H1 (cell line): Measurements from ENCODE around the gene CCDC33. TPM values are rescaled to one million over a fixed set of nuclear protein-coding genes. Genes with fewer than 3 reads are reported as not detected.

Source experiments
- CTCF ChIA-PET: fragments of 300-600 bp; sonication (Branson Sonifier 250); formaldehyde crosslinking; loops from one replicate; lab custom pipeline; 2021; ENCODE audit not compliant: partially characterized antibody; lab: Charles Lee
- POLR2A ChIA-PET: fragments of 300-600 bp; sonication (Branson Sonifier 250); formaldehyde crosslinking; loops from one replicate; lab custom pipeline; 2021; ENCODE audit warnings: inconsistent platforms; ENCODE audit not compliant: partially characterized antibody; lab: Charles Lee
- DNase-seq, 2 experiments: peaks; one replicate each; pipeline versions ENCODE4 v3.0.0 to v3.0.0-alpha.2; 2010 to 2022; ENCODE audit warnings: low spot score in 2 of 2, low read depth in 1 of 2, mixed read lengths in 1 of 2
- FAIRE-seq: peaks from 2 replicates; lab custom pipeline; 2011; peaks lifted over from hg19 to GRCh38; lab: Jason Lieb, UNC
- H2AFZ ChIP-seq: 2 replicates; pipeline ENCODE4 v1.8.1; 2012; ENCODE audit warnings: low read length, inconsistent platforms
- H2AK5ac ChIP-seq: 2 replicates; pipeline ENCODE4 v1.6.1; 2013; ENCODE audit warnings: low read depth, low read length
- H2BK120ac ChIP-seq: replicated peaks from 2 replicates; pipeline ENCODE3; 2013; ENCODE audit warnings: low read depth, low read length, inconsistent platforms
- H2BK12ac ChIP-seq: 2 replicates; pipeline ENCODE4 v1.6.1; 2013; ENCODE audit warnings: low read depth, low read length
- H2BK15ac ChIP-seq: 2 replicates; pipeline ENCODE4 v1.6.1; 2013; ENCODE audit warnings: low read length
- H2BK20ac ChIP-seq: 2 replicates; pipeline ENCODE4 v1.6.1; 2013; ENCODE audit warnings: low read length
- H2BK5ac ChIP-seq: 2 replicates; pipeline ENCODE4 v1.6.1; 2013; ENCODE audit warnings: low read depth, low read length
- H3K14ac ChIP-seq: 2 replicates; pipeline ENCODE4 v1.6.1; 2013; ENCODE audit warnings: inconsistent platforms; ENCODE audit not compliant: insufficient read length
- H3K18ac ChIP-seq: 2 replicates; pipeline ENCODE4 v1.6.1; 2013; ENCODE audit warnings: low read length; ENCODE audit errors: extremely low read depth
- H3K23ac ChIP-seq: 2 replicates; pipeline ENCODE4 v1.6.1; 2013; ENCODE audit warnings: inconsistent platforms; ENCODE audit not compliant: insufficient read length
- H3K23me2 ChIP-seq: 2 replicates; pipeline ENCODE4 v1.6.1; 2013; ENCODE audit warnings: low read depth, low read length
- H3K27ac ChIP-seq: 2 replicates; pipeline ENCODE4 v1.6.1; 2011; ENCODE audit warnings: low read depth, low read length, inconsistent platforms
- H3K27me3 ChIP-seq, 4 experiments: replicated peaks in 1 of 4; 1 replicate in 1 of 4; 2 replicates in 3 of 4; pipeline versions ENCODE4 v1.6.1 to v1.8.1; 2011 to 2013; ENCODE audit warnings: low read length in 3 of 4, mild to moderate bottlenecking in 3 of 4, inconsistent platforms in 2 of 4, mixed read lengths in 2 of 4, moderate library complexity in 1 of 4; ENCODE audit not compliant: control insufficient read depth in 3 of 4, insufficient read depth in 3 of 4; ENCODE audit errors: extremely low read depth in 1 of 4
- H3K36me3 ChIP-seq, 4 experiments: 2 replicates each; pipeline versions ENCODE4 v1.6.1 to v1.8.1; 2011 to 2013; ENCODE audit warnings: mild to moderate bottlenecking in 4 of 4, low read length in 3 of 4, moderate library complexity in 2 of 4, control low read depth in 1 of 4, inconsistent platforms in 1 of 4; ENCODE audit not compliant: insufficient read depth in 4 of 4, control insufficient read depth in 2 of 4
- H3K4ac ChIP-seq: replicated peaks from 2 replicates; pipeline ENCODE3; 2013; ENCODE audit warnings: low read length, low read depth, mixed read lengths, inconsistent platforms; ENCODE audit not compliant: insufficient read length
- H3K4me1 ChIP-seq, 4 experiments: replicated peaks in 1 of 4; 1 replicate in 1 of 4; 2 replicates in 3 of 4; pipeline versions ENCODE4 v1.6.1 to v1.8.1; 2011 to 2013; ENCODE audit warnings: low read length in 3 of 4, inconsistent platforms in 2 of 4, mixed read lengths in 1 of 4; ENCODE audit not compliant: insufficient read depth in 4 of 4, control insufficient read depth in 3 of 4
- H3K4me2 ChIP-seq, 2 experiments: 2 replicates each; pipeline versions ENCODE4 v1.6.1 to v1.8.1; 2011 to 2013; ENCODE audit warnings: low read depth in 2 of 2, low read length in 2 of 2, control low read depth in 1 of 2, inconsistent platforms in 1 of 2, mild to moderate bottlenecking in 1 of 2; ENCODE audit not compliant: insufficient read depth in 1 of 2
- H3K4me3 ChIP-seq, 4 experiments: fragments of 200-600, 300-600 bp in 1 of 4; sonication (generic), shearing (Covaris generic), sonication (Bioruptor Twin) in 1 of 4; 2 replicates each; pipeline versions ENCODE4 v1.5.1 to v1.8.1; 2011 to 2016; ENCODE audit warnings: low read length in 4 of 4, low read depth in 3 of 4, control low read depth in 2 of 4, inconsistent platforms in 2 of 4, mild to moderate bottlenecking in 2 of 4, mixed read lengths in 1 of 4, moderate library complexity in 1 of 4; ENCODE audit not compliant: insufficient read depth in 2 of 4; ENCODE audit errors: extremely low read depth in 1 of 4
- H3K56ac ChIP-seq: replicated peaks from 2 replicates; pipeline ENCODE3; 2013; ENCODE audit warnings: low read depth, mild to moderate bottlenecking, mixed read lengths, low read length, inconsistent platforms; ENCODE audit not compliant: insufficient read length
- H3K79me1 ChIP-seq: 2 replicates; pipeline ENCODE4 v1.6.1; 2013; ENCODE audit warnings: low read depth, low read length, control low read depth
- H3K79me2 ChIP-seq, 2 experiments: 2 replicates each; pipeline versions ENCODE4 v1.6.1 to v1.8.1; 2012 to 2013; ENCODE audit warnings: low read length in 2 of 2, mild to moderate bottlenecking in 2 of 2, inconsistent platforms in 1 of 2; ENCODE audit not compliant: insufficient read depth in 2 of 2, control insufficient read depth in 1 of 2
- H3K9ac ChIP-seq, 4 experiments: replicated peaks in 1 of 4; 1 replicate in 1 of 4; 2 replicates in 3 of 4; pipeline versions ENCODE4 v1.6.1 to v1.8.1; 2011 to 2013; ENCODE audit warnings: low read depth in 3 of 4, low read length in 3 of 4, control low read depth in 2 of 4, mild to moderate bottlenecking in 2 of 4, moderate library complexity in 2 of 4, inconsistent platforms in 1 of 4; ENCODE audit errors: extremely low read depth in 1 of 4
- H3K9me3 ChIP-seq, 2 experiments: 2 replicates each; pipeline versions ENCODE4 v1.6.1 to v1.8.1; 2012 to 2013; ENCODE audit warnings: mild to moderate bottlenecking in 2 of 2, moderate library complexity in 2 of 2, control low read depth in 1 of 2, inconsistent platforms in 1 of 2, low read depth in 1 of 2, low read length in 1 of 2, mixed read lengths in 1 of 2; ENCODE audit not compliant: insufficient read depth in 2 of 2
- H4K20me1 ChIP-seq, 2 experiments: replicated peaks in 1 of 2; 2 replicates each; pipeline versions ENCODE3 to v1.8.1; 2011 to 2013; ENCODE audit warnings: inconsistent platforms in 2 of 2, low read length in 2 of 2, mild to moderate bottlenecking in 1 of 2; ENCODE audit not compliant: insufficient read depth in 2 of 2, control insufficient read depth in 1 of 2
- H4K5ac ChIP-seq: 2 replicates; pipeline ENCODE4 v1.6.1; 2013; ENCODE audit warnings: low read length, low read depth, mixed read lengths, inconsistent platforms; ENCODE audit not compliant: insufficient read length
- H4K8ac ChIP-seq: 2 replicates; pipeline ENCODE4 v1.8.0; 2013; ENCODE audit warnings: mild to moderate bottlenecking, moderate library complexity, low read length, inconsistent platforms; ENCODE audit not compliant: insufficient read depth; ENCODE audit errors: extremely low read depth
- H4K91ac ChIP-seq: replicated peaks from 2 replicates; pipeline ENCODE3; 2013; ENCODE audit warnings: low read length, mixed read lengths, inconsistent platforms; ENCODE audit not compliant: insufficient read length
- ASH2L ChIP-seq: fragments of 200-600, 300-600 bp; sonication (generic); IDR thresholded peaks from one replicate; pipeline ENCODE4 v1.7.1; 2017; ENCODE audit warnings: low read length
- BACH1 ChIP-seq: IDR thresholded peaks from 2 replicates; pipeline ENCODE4 v1.6.1; 2012; ENCODE audit warnings: low read length, improper control_type of control experiment
- BRCA1 ChIP-seq: IDR thresholded peaks from 2 replicates; pipeline ENCODE4 v1.6.1; 2012; ENCODE audit warnings: low read depth, low read length, improper control_type of control experiment
- CBX8 ChIP-seq: fragments of 300-800, 300-1000 bp; sonication (generic); IDR thresholded peaks from 2 replicates; pipeline ENCODE4 v1.7.1; 2016; ENCODE audit warnings: low read depth, low read length, borderline replicate concordance
- CTBP2 ChIP-seq: IDR thresholded peaks from 2 replicates; pipeline ENCODE4 v1.7.0; 2011; ENCODE audit warnings: borderline replicate concordance, mild to moderate bottlenecking, moderate library complexity, mixed read lengths, low read length; ENCODE audit not compliant: insufficient read depth, insufficient read length
- EGR1 ChIP-seq: IDR thresholded peaks from 2 replicates; pipeline ENCODE4 v1.6.1; 2011; ENCODE audit warnings: low read depth, low read length, borderline replicate concordance
- EZH2 ChIP-seq: fragments of 200-600 bp; sonication (generic); IDR thresholded peaks from 2 replicates; pipeline ENCODE4 v1.7.1; 2012; ENCODE audit warnings: low read depth, mild to moderate bottlenecking, moderate library complexity, low read length, inconsistent platforms; ENCODE audit not compliant: severe bottlenecking
- HDAC6 ChIP-seq: IDR thresholded peaks from one replicate; pipeline ENCODE4 v1.7.1; 2012; ENCODE audit warnings: low read depth, mild to moderate bottlenecking, inconsistent platforms, low read length, moderate library complexity
- KDM4A ChIP-seq: IDR thresholded peaks from one replicate; pipeline ENCODE4 v1.7.1; 2012; ENCODE audit warnings: low read depth, mild to moderate bottlenecking, moderate library complexity, low read length, inconsistent platforms; ENCODE audit not compliant: severe bottlenecking
- RNF2 ChIP-seq: fragments of 200-900, 300-1000 bp; sonication (generic); IDR thresholded peaks from 2 replicates; pipeline ENCODE4 v1.7.1; 2016; ENCODE audit warnings: borderline replicate concordance, low read depth, mild to moderate bottlenecking, antibody characterized with exemption, low read length; ENCODE audit not compliant: poor library complexity, severe bottlenecking; ENCODE audit errors: missing control alignments
- SIRT6 ChIP-seq: IDR thresholded peaks from one replicate; pipeline ENCODE4 v1.7.1; 2012; ENCODE audit warnings: low read length, inconsistent platforms
- TEAD4 ChIP-seq: IDR thresholded peaks from 2 replicates; pipeline ENCODE4 v1.6.1; 2012; ENCODE audit warnings: low read depth, low read length, inconsistent platforms, mixed read lengths
- WGBS, 2 experiments: shearing (Covaris generic) in 1 of 2; methylation state at CpG; one replicate each; pipeline versions ENCODE4 v1.1.6 to v1.1.7; 2013 to 2015; ENCODE audit warnings: low lambda C conversion rate in 2 of 2, mixed read lengths in 2 of 2, inconsistent platforms in 1 of 2, low coverage in 1 of 2, missing lambda C conversion rate in 1 of 2; ENCODE audit not compliant: insufficient replicate concordance in 2 of 2, insufficient coverage in 1 of 2, insufficient read length in 1 of 2; ENCODE audit errors: extremely low coverage in 1 of 2, missing lambda C conversion rate in 1 of 2; 5-methylcytosine and 5-hydroxymethylcytosine counted together
- polyA plus RNA-seq, 7 experiments: library from polyadenylated mRNA; depleted of rRNA in 3 of 7; stranded (reverse) in 5 of 7; unstranded in 2 of 7; fragments of >200 nt in 5 of 7; fragments of 200-250 nt in 2 of 7; gene quantifications; 1 replicate in 5 of 7; 2 replicates in 1 of 7; 4 replicates in 1 of 7; pipeline versions ENCODE4 v1.2.1 to v1.2.3, GENCODE V29; 2011 to 2013; ENCODE audit warnings: missing spikeins in 2 of 7, mixed read lengths in 2 of 7
- total RNA-seq: library from RNA; stranded (reverse); fragmentation: NEBNext Ultra II Directional; extraction: Animal tissue kit (Norgen Biotek cat#: 25700); gene quantifications from 2 replicates; pipeline ENCODE4 v1.2.1, GENCODE V29; 2021
- TF ChIP-seq, protein P1 (sequence below): IDR thresholded peaks from 2 replicates; pipeline ENCODE4 v1.6.1; 2011; ENCODE audit warnings: low read length, improper control_type of control experiment

The CCDC33 gene
- total and polyA plus RNA-seq, 2 of the 8 experiments (the other 6 are each of a cell fraction or from before 2014, with no cell fraction given), result 2.0 to 2.7 TPM

DNA sequence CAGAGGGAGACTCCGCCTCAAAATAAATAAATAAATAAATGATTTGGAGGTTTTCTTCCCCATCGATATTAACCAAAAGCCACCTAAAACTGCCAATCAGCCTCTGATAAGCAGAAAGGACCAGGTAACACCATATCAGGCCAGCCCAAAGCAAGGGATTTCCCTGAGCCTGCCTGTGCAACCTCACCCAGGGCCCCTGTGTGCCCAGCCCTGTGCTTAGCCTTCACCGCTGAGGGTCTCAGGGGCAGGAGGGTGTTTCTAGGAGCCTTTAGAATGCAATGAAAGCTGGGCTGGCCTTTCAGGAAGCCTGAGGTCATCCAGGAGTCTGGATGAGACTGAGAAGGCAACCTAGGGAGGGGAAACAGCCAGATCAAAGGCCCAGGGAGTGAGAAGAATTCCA, 95.9 kb downstream of the CCDC33 start:
- Histone ChIP-seq H3K27ac (no peak overlapping the region), H3K4ac (no peak overlapping the region), H3K56ac (no peak overlapping the region), H2AK5ac (no peak overlapping the region), H3K27me3 (no peaks in the 10 kb centered on the region; a peak in 1 of 7 replicates), H3K4me3 (no peak overlapping the region), H2BK120ac (no peak overlapping the region), H4K20me1 (no peaks in the 10 kb centered on the region), H2AFZ (no peak overlapping the region), H3K23ac (no peak overlapping the region), H3K9me3 (no peaks in the 10 kb centered on the region), H3K36me3 (no peaks in the 10 kb centered on the region), H2BK12ac (no peak overlapping the region), H4K5ac (no peak overlapping the region), H3K18ac (no peak overlapping the region), H3K14ac (no peak overlapping the region), H4K8ac (no peak overlapping the region), H2BK5ac (no peak overlapping the region), H3K79me2 (no peaks in the 10 kb centered on the region), H3K79me1 (no peaks in the 10 kb centered on the region), H2BK15ac (no peak overlapping the region), H3K23me2 (no peaks in the 10 kb centered on the region), H3K9ac (no peak overlapping the region), H3K4me2 (no peak overlapping the region), H2BK20ac (no peak overlapping the region), H4K91ac (no peak overlapping the region), H3K4me1 (peaks cover 0 to 7% (median 4%) of the 10 kb centered on the region in 4 experiments; a peak in 4 of 7 replicates)
- POLR2A ChIA-PET, result no interaction called here
- FAIRE-seq (no peak), DNase-seq (no peak)
- WGBS, 2 experiments, result 94% methylated on average over 3 of the region's 3 CpGs; no CpG with 5 or more reads in 1 of the 2 experiments
- CTCF ChIA-PET, result interaction anchor here (0.6 to 18.1 kb wide), 4 partner anchors 11 to 1158 kb away, joined by 4 to 353 read pairs (median 40); no protein-coding TSS in a partner anchor
- TF ChIP-seq CTBP2 (no peak), TEAD4 (no peak), SIRT6 (no peak), RNF2 (no peak), BRCA1 (no peak), BACH1 (no peak), CBX8 (no peak), KDM4A (no peak), EZH2 (no peak), ASH2L (no peak), EGR1 (no peak), HDAC6 (no peak)
- TF ChIP-seq, protein P1, sequence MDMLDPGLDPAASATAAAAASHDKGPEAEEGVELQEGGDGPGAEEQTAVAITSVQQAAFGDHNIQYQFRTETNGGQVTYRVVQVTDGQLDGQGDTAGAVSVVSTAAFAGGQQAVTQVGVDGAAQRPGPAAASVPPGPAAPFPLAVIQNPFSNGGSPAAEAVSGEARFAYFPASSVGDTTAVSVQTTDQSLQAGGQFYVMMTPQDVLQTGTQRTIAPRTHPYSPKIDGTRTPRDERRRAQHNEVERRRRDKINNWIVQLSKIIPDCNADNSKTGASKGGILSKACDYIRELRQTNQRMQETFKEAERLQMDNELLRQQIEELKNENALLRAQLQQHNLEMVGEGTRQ, result no peak
